ENCODE data around the gene CHD5. TPM values are rescaled to one million over a fixed set of nuclear protein-coding genes. Genes with fewer than 3 reads are reported as not detected.

CHD5 gene
- total and polyA plus RNA-seq, 2 experiments from 2014 or later, result 0.10 to 0.11 TPM

DNA sequence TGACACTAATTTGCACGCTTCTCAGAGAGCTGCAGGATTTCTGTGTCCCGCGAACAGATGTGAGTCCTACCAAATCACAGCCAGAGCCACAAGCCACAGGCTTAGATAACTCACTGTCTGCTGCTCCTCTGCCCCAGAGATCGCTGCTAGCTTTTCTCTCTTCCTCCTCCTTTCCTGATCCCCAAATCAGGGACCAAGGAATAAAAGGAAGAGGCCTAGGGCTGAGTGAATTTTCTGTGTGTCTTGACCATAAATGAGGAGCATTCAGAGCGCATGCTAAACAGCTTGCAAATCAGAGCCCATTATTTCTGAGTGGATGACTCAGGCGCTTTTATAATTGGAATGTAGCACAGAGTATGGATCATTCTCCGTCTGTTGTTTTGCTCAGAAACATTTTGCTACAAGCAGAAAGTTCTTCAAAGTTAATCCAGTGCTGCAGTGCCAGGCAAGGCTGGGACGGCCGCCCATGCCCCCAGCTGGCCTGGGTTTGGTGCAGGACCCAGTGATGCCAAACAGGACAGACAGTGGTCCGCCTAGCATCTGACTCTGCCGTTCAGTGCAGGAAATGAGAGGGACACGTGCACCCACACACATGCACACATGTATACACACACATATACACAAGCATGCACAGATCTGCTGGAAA, 96.2 kb downstream of the CHD5 start:
- in situ Hi-C loops (cut with MboI), result no loop called here
- Histone ChIP-seq H3K9me2 (ENCODE audit: insufficient read depth) (no peaks in the 10 kb centered on the region), H3F3A (ENCODE audit: insufficient read depth) (peaks cover 16% of the 10 kb centered on the region), H3K9me3 (ENCODE audit: low read depth) (no peaks in the 10 kb centered on the region), H3K4me2 (ENCODE audit: unreplicated experiment) (peak overlapping the region; percentile 47), H3K27me3 (replicated peaks; ENCODE audit: insufficient read depth) (no peaks in the 10 kb centered on the region), H4K20me1 (ENCODE audit: insufficient read depth) (no peaks in the 10 kb centered on the region), H3K4me1 (ENCODE audit: insufficient read depth) (0 out of 2 replicates have a peak, but pooled peaks cover 9% of the 10 kb centered on the region), H3K9ac (0 out of 2 replicates have a peak overlapping the region, but pooled peaks have one; percentile 1), H3K36me3 (ENCODE audit: low read depth) (no peaks in the 10 kb centered on the region), H3K79me2 (ENCODE audit: insufficient read depth) (no peaks in the 10 kb centered on the region), H2AFZ (peak overlapping the region; percentile 46), H3K27ac (no peak overlapping the region; the same call in 1 of the 2 replicates), H3K4me3 (peak overlapping the region; percentile 29; the same call in 1 of the 2 replicates)
- WGBS, 2 experiments (ENCODE audit: low coverage in 1 of 2, low lambda C conversion rate in 2 of 2, missing lambda C conversion rate in 2 of 2), result 3 to 5% methylated on average over 12 of the region's 12 CpGs
- DNase-seq, result peak; percentile 80
- no peak for TF ChIP-seq EZH2 (IDR thresholded peaks at IDR 0.05; ENCODE audit: insufficient read depth, poor library complexity, severe bottlenecking)
- no peak for TF ChIP-seq EZH2phosphoT487 (IDR thresholded peaks at IDR 0.05; ENCODE audit: insufficient read depth, low read depth)

DNA sequence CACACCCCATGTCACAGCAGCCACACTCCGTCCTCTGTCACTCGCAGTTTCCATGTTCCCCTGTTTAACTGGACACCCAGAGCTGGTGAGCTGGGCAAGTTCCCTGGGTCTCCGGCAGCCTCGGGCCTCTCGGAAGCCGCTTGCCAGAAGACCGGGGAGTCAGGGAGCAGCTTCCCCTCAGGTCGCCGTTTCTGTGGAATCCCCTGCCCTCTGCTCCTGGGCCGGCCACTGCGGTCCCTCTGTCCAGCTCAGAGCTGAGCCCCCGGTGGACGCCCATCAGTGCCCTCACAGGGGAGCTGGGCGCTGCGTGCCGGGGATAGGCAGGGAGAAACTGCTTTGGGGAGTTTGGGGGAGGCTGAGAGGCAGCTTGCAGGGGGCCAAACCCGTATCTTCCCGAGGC, 96.7 kb downstream of the CHD5 start:
- no peak overlapping the region for H3K9ac ChIP-seq
- peak overlapping the region; percentile 47 for H3K4me2 ChIP-seq (ENCODE audit: unreplicated experiment)
- WGBS, 2 experiments (ENCODE audit: low coverage in 1 of 2, low lambda C conversion rate in 2 of 2, missing lambda C conversion rate in 2 of 2), result 18 to 20% methylated on average over 15 to 18 of the region's 18 CpGs

DNA sequence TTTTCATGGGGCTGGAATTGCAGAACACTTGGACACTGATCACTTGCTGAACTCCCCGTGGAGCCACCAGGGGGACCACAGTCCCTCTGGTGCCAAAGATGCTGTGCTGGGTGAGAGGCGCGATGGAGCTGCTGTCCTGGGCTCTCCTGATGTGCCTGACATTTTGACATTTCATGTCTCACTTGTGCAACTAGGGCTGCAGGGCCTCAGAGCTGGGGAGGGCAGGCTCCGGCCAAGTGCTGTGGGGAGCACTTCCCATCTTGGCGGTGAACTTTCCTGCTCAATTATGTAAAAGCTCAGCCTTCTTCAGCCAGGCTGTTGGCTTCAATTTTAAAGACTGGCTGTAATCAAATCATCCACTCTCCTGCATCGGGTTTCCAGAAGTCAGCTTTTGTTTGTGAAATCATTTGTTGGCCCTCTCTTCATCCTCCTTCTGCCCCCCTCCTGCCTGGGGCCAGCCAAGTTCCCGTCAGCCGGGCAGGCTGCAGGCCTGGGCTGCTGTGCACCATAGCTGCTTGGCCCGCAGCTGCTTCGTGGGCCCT, 97.6 kb downstream of the CHD5 start:
- H4K20me1 ChIP-seq (ENCODE audit: insufficient read depth), result no peaks in the 10 kb centered on the region
- no peak overlapping the region for H3K4me2 ChIP-seq (ENCODE audit: unreplicated experiment)
- WGBS, 2 experiments (ENCODE audit: low coverage in 1 of 2, low lambda C conversion rate in 2 of 2, missing lambda C conversion rate in 2 of 2), result 29 to 31% methylated on average over 10 of the region's 10 CpGs
- no peaks in the 10 kb centered on the region for H3K27me3 ChIP-seq (replicated peaks; ENCODE audit: insufficient read depth)
- no peak overlapping the region for H3K9ac ChIP-seq
- no peak for TF ChIP-seq EZH2phosphoT487 (IDR thresholded peaks at IDR 0.05; ENCODE audit: insufficient read depth, low read depth)
- H3K4me3 ChIP-seq, result no peak overlapping the region
- H3K79me2 ChIP-seq (ENCODE audit: insufficient read depth), result no peaks in the 10 kb centered on the region
- no peak overlapping the region for H2AFZ ChIP-seq
- no peaks in the 10 kb centered on the region for H3K9me3 ChIP-seq (ENCODE audit: low read depth)
- 0 out of 2 replicates have a peak, but pooled peaks cover 9% of the 10 kb centered on the region for H3K4me1 ChIP-seq (ENCODE audit: insufficient read depth)
- H3K36me3 ChIP-seq (ENCODE audit: low read depth), result no peaks in the 10 kb centered on the region
- H3F3A ChIP-seq (ENCODE audit: insufficient read depth), result peaks cover 16% of the 10 kb centered on the region
- DNase-seq, result peak; percentile 44
- H3K27ac ChIP-seq, result no peak overlapping the region
- H3K9me2 ChIP-seq (ENCODE audit: insufficient read depth), result no peaks in the 10 kb centered on the region
- in situ Hi-C loops (cut with MboI), result no loop called here

More for the DNA sequence above, 96.7 kb downstream of the CHD5 start:
- no peak for TF ChIP-seq EZH2phosphoT487 (IDR thresholded peaks at IDR 0.05; ENCODE audit: insufficient read depth, low read depth)
- TF ChIP-seq EZH2 (IDR thresholded peaks at IDR 0.05; ENCODE audit: insufficient read depth, poor library complexity, severe bottlenecking), result no peak
- H3K27ac ChIP-seq, result no peak overlapping the region
- no peaks in the 10 kb centered on the region for H3K36me3 ChIP-seq (ENCODE audit: low read depth)
- DNase-seq, result no peak
- peak overlapping the region; percentile 46; the same call in 1 of the 2 replicates for H2AFZ ChIP-seq
- H3K9me2 ChIP-seq (ENCODE audit: insufficient read depth), result no peaks in the 10 kb centered on the region
- 0 out of 2 replicates have a peak, but pooled peaks cover 9% of the 10 kb centered on the region for H3K4me1 ChIP-seq (ENCODE audit: insufficient read depth)
- H3K4me3 ChIP-seq, result no peak overlapping the region
- H3K9me3 ChIP-seq (ENCODE audit: low read depth), result no peaks in the 10 kb centered on the region
- peaks cover 16% of the 10 kb centered on the region for H3F3A ChIP-seq (ENCODE audit: insufficient read depth)
- in situ Hi-C loops (cut with MboI), result no loop called here
- H3K79me2 ChIP-seq (ENCODE audit: insufficient read depth), result no peaks in the 10 kb centered on the region
- no peaks in the 10 kb centered on the region for H4K20me1 ChIP-seq (ENCODE audit: insufficient read depth)
- H3K27me3 ChIP-seq (replicated peaks; ENCODE audit: insufficient read depth), result no peaks in the 10 kb centered on the region

DNA sequence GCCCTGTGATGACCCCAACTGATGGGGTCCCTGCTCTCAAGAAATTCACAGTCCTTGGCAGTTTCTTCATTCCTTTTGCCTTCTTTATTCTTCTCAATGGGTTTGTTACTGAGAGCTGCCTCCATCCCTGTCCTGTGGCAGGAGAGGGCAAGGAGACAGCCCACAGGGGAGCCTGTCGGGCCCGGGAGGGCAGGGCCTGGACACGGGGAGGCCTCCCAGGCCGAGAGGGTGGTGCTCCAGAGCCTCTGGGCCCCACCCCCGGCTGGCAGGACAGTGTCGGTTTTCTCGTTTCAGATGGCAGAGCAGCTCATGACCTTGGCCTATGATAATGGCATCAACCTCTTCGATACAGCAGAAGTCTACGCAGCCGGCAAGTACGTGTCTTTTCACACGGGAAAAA, 98.2 kb downstream of the CHD5 start:
- 77 to 80% methylated on average over 12 of the region's 12 CpGs for WGBS, 2 experiments (ENCODE audit: low coverage in 1 of 2, low lambda C conversion rate in 2 of 2, missing lambda C conversion rate in 2 of 2)
- H2AFZ ChIP-seq, result no peak overlapping the region
- no peaks in the 10 kb centered on the region for H4K20me1 ChIP-seq (ENCODE audit: insufficient read depth)
- H3K4me1 ChIP-seq (ENCODE audit: insufficient read depth), result 0 out of 2 replicates have a peak, but pooled peaks cover 9% of the 10 kb centered on the region
- no peaks in the 10 kb centered on the region for H3K79me2 ChIP-seq (ENCODE audit: insufficient read depth)
- H3F3A ChIP-seq (ENCODE audit: insufficient read depth), result peaks cover 16% of the 10 kb centered on the region
- H3K36me3 ChIP-seq (ENCODE audit: low read depth), result no peaks in the 10 kb centered on the region
- no peak for DNase-seq
- H3K9ac ChIP-seq, result no peak overlapping the region
- no peaks in the 10 kb centered on the region for H3K9me2 ChIP-seq (ENCODE audit: insufficient read depth)
- TF ChIP-seq EZH2 (IDR thresholded peaks at IDR 0.05; ENCODE audit: insufficient read depth, poor library complexity, severe bottlenecking) (no peak), EZH2phosphoT487 (IDR thresholded peaks at IDR 0.05; ENCODE audit: insufficient read depth, low read depth) (no peak)
- no peaks in the 10 kb centered on the region for H3K27me3 ChIP-seq (replicated peaks; ENCODE audit: insufficient read depth)
- in situ Hi-C loops (cut with MboI), result no loop called here
- H3K27ac ChIP-seq, result no peak overlapping the region
- H3K4me3 ChIP-seq, result no peak overlapping the region
- H3K4me2 ChIP-seq (ENCODE audit: unreplicated experiment), result no peak overlapping the region
- no peaks in the 10 kb centered on the region for H3K9me3 ChIP-seq (ENCODE audit: low read depth)

Data from GM23248 (cell line).